CD1c-positive myeloid dendritic cell (primary cell): ENCODE measurements around the gene USP6.
"Not testable (repeated sequence)": the region's sequence is repeated elsewhere in the genome, so short reads cannot be mapped to it uniquely, and the experiment has no call there.

ENCODE experiments used
- DNase-seq: peaks from one replicate; pipeline ENCODE4 v3.0.0-alpha.2; 2016; ENCODE audit errors: extremely low spot score

USP6 gene

GRCh38 chr17:5135726-5136579 is 20.1 kb downstream of the USP6 start:
- no peak for DNase-seq

- not testable (repeated sequence) for DNase-seq
Measured at GRCh38 chr17:5136580-5137412, 21.0 kb downstream of the USP6 start.

- not testable (repeated sequence) for DNase-seq
Measured at GRCh38 chr17:5137511-5138197, 21.8 kb downstream of the USP6 start.

- not testable (repeated sequence) for DNase-seq
Measured at GRCh38 chr17:5138198-5138544, 22.3 kb downstream of the USP6 start.

- no peak for DNase-seq
Measured at GRCh38 chr17:5138616-5139457, 23.0 kb downstream of the USP6 start.

GRCh38 chr17:5139458-5139732 is 23.6 kb downstream of the USP6 start:
- no peak for DNase-seq

GRCh38 chr17:5142877-5143276 is 27.0 kb downstream of the USP6 start:
- not testable (repeated sequence) for DNase-seq

- not testable (repeated sequence) for DNase-seq
Measured at GRCh38 chr17:5146122-5146521, 30.3 kb downstream of the USP6 start.

GRCh38 chr17:5160702-5161101 is 44.9 kb downstream of the USP6 start:
- not testable (repeated sequence) for DNase-seq

GRCh38 chr17:5161793-5162192 is 46.0 kb downstream of the USP6 start:
- DNase-seq = peak; percentile 5

- DNase-seq = peak; percentile 51
Measured at GRCh38 chr17:5164436-5164835, 48.6 kb downstream of the USP6 start.

- DNase-seq = peak; percentile 53
Measured at GRCh38 chr17:5165791-5166564, 50.1 kb downstream of the USP6 start.

- DNase-seq = not testable (repeated sequence)
Measured at GRCh38 chr17:5175027-5175426, 59.2 kb downstream of the USP6 start.

- no peak for DNase-seq
Measured at GRCh38 chr17:5179003-5179402, 63.2 kb downstream of the USP6 start.

- DNase-seq = no peak
Measured at GRCh38 chr17:5181509-5182305, 65.9 kb downstream of the USP6 start.

- no peak for DNase-seq
Measured at GRCh38 chr17:5182597-5183409, 67.0 kb downstream of the USP6 start.

- no peak for DNase-seq
Measured at GRCh38 chr17:5183410-5183793, 67.6 kb downstream of the USP6 start.

GRCh38 chr17:5184288-5184687 is 68.5 kb downstream of the USP6 start:
- no peak for DNase-seq
